ENCODE results near the gene RPS4Y2. TPM values are rescaled to one million over a fixed set of nuclear protein-coding genes. Genes with fewer than 3 reads are reported as not detected.

The RPS4Y2 gene
- polyA plus RNA-seq, 1 of the 3 experiments (the other 2 are of a cell fraction): not detected

DNA sequence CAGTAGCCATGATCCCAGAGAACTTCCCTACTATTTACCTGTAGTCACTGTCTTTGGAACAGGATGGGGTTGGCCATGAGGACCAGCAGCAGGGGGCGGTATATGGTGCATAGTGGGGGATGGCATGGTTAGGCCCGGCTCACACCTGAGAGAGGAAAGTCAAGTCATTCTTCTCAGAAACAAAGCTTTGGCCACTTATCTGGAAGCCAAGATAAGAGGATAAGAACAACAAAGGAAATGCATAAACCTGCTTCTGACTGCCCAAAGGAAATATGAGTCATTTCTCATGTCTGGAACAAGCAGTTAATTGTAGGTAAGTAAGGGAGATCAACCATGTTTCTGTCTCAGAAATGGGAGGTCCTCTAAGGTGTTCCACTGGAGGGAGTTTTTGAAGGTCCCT, 10.8 kb upstream of the RPS4Y2 start (continued):
- no peak for TF ChIP-seq MEF2A (IDR thresholded peaks at IDR 0.05; ENCODE audit: borderline replicate concordance, low read depth)
- no peak for TF ChIP-seq NRF1 (IDR thresholded peaks at IDR 0.05; ENCODE audit: low read depth, low read length)
- TF ChIP-seq, protein P1, sequence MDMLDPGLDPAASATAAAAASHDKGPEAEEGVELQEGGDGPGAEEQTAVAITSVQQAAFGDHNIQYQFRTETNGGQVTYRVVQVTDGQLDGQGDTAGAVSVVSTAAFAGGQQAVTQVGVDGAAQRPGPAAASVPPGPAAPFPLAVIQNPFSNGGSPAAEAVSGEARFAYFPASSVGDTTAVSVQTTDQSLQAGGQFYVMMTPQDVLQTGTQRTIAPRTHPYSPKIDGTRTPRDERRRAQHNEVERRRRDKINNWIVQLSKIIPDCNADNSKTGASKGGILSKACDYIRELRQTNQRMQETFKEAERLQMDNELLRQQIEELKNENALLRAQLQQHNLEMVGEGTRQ (IDR thresholded peaks at IDR 0.05; ENCODE audit: borderline replicate concordance, low read depth, low read length): no peak
- TF ChIP-seq TCF12 (IDR thresholded peaks at IDR 0.05): no peak
- no peak for TF ChIP-seq POLR2AphosphoS5 (IDR thresholded peaks at IDR 0.05; ENCODE audit: low read depth, low read length)
- no peak for TF ChIP-seq EZH2phosphoT487 (IDR thresholded peaks at IDR 0.05; ENCODE audit: borderline replicate concordance, low read depth)
- TF ChIP-seq USF1 (IDR thresholded peaks at IDR 0.05; ENCODE audit: borderline replicate concordance, low read depth): no peak
- TF ChIP-seq, protein P2, sequence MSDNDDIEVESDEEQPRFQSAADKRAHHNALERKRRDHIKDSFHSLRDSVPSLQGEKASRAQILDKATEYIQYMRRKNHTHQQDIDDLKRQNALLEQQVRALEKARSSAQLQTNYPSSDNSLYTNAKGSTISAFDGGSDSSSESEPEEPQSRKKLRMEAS (IDR thresholded peaks at IDR 0.05; ENCODE audit: low read depth): no peak

GRCh38 chrY:20746919-20747318, 9.0 kb upstream of the RPS4Y2 start:
- TF ChIP-seq USF1 (IDR thresholded peaks at IDR 0.05; ENCODE audit: borderline replicate concordance, low read depth) (no peak), CTCF (IDR thresholded peaks at IDR 0.05) (no peak), FOSL2 (IDR thresholded peaks at IDR 0.05; ENCODE audit: borderline replicate concordance, low read depth) (no peak), GABPA (IDR thresholded peaks at IDR 0.05; ENCODE audit: low read depth) (no peak), EP300 (IDR thresholded peaks at IDR 0.05; ENCODE audit: borderline replicate concordance in 1 of 2, low read depth in 1 of 2, low read length in 1 of 2) (no peak), TCF12 (IDR thresholded peaks at IDR 0.05) (no peak), MEF2A (IDR thresholded peaks at IDR 0.05; ENCODE audit: borderline replicate concordance, low read depth) (no peak), RCOR1 (IDR thresholded peaks at IDR 0.05; ENCODE audit: low read length) (no peak)
- TF ChIP-seq, protein P1 (IDR thresholded peaks at IDR 0.05; ENCODE audit: borderline replicate concordance, low read depth, low read length): no peak
- TF ChIP-seq, protein P2 (IDR thresholded peaks at IDR 0.05; ENCODE audit: low read depth): no peak
- Histone ChIP-seq H3K27ac (ENCODE audit: low read depth in 2 of 2, low read length in 1 of 2) (no peak overlapping the region), H3K9me3 (no peaks in the 10 kb centered on the region), H3K27me3 (ENCODE audit: insufficient read depth) (no peaks in the 10 kb centered on the region), H3F3A (replicated peaks; ENCODE audit: insufficient read depth) (no peaks in the 10 kb centered on the region), H3K4me3 (ENCODE audit: low read depth in 2 of 2, low read length in 1 of 2) (no peak overlapping the region), H3K9ac (no peak overlapping the region), H3K4me2 (no peak overlapping the region), H2AFZ (ENCODE audit: low read depth) (no peak overlapping the region), H3K9me2 (no peaks in the 10 kb centered on the region), H4K20me1 (ENCODE audit: insufficient read depth) (no peaks in the 10 kb centered on the region), H3K79me2 (ENCODE audit: insufficient read depth) (no peaks in the 10 kb centered on the region), H3K4me1 (ENCODE audit: control insufficient read depth in 1 of 2, insufficient read depth in 2 of 2, low read depth in 1 of 2, low read length in 1 of 2) (no peaks in the 10 kb centered on the region), H3K36me3 (replicated peaks in 1 of 2; ENCODE audit: control insufficient read depth in 1 of 2, insufficient read depth in 2 of 2, low read length in 1 of 2) (no peaks in the 10 kb centered on the region)
- ChIA-PET POLR2A (no interaction called here), CTCF (no interaction called here)
- WGBS (ENCODE audit: low lambda C conversion rate): no CpG with 5 or more reads among the region's 2 CpGs
- DNase-seq: no peak

All from SK-N-SH (cell line).